ENCODE measurements around the gene YAP1.
"Not testable (repeated sequence)": the region's sequence is repeated elsewhere in the genome, so short reads cannot be mapped to it uniquely, and the experiment has no call there.

Gene YAP1

GRCh38 chr11:102240502-102240901 is 130.3 kb downstream of the YAP1 start:
- no peak for DNase-seq (ENCODE audit: low read depth)

GRCh38 chr11:102241026-102241425 is 130.8 kb downstream of the YAP1 start:
- DNase-seq (ENCODE audit: low read depth), result no peak

- no peak for DNase-seq (ENCODE audit: low read depth)
Observed at GRCh38 chr11:102243399-102243884, 133.2 kb downstream of the YAP1 start.

- DNase-seq (ENCODE audit: low read depth), result no peak
Observed at GRCh38 chr11:102244681-102245409, 134.6 kb downstream of the YAP1 start.

- DNase-seq (ENCODE audit: low read depth), result no peak
Observed at GRCh38 chr11:102251423-102251822, 141.2 kb downstream of the YAP1 start.

GRCh38 chr11:102252339-102252891 is 142.2 kb downstream of the YAP1 start:
- no peak for DNase-seq (ENCODE audit: low read depth)

GRCh38 chr11:102253020-102253715 is 142.9 kb downstream of the YAP1 start:
- DNase-seq (ENCODE audit: low read depth), result no peak

GRCh38 chr11:102254047-102254446 is 143.8 kb downstream of the YAP1 start:
- DNase-seq (ENCODE audit: low read depth), result no peak

GRCh38 chr11:102256251-102256650 is 146.0 kb downstream of the YAP1 start:
- DNase-seq (ENCODE audit: low read depth), result no peak

GRCh38 chr11:102260241-102260640 is 150.0 kb downstream of the YAP1 start:
- no peak for DNase-seq (ENCODE audit: low read depth)

GRCh38 chr11:102263379-102264003 is 153.2 kb downstream of the YAP1 start:
- no peak for DNase-seq (ENCODE audit: low read depth)

- not testable (repeated sequence) for DNase-seq (ENCODE audit: low read depth)
Observed at GRCh38 chr11:102264704-102265103, 154.5 kb downstream of the YAP1 start.

- no peak for DNase-seq (ENCODE audit: low read depth)
Observed at GRCh38 chr11:102266099-102266498, 155.9 kb downstream of the YAP1 start.

- DNase-seq (ENCODE audit: low read depth), result no peak
Observed at GRCh38 chr11:102267609-102268008, 157.4 kb downstream of the YAP1 start.

- peak; percentile 55 for DNase-seq (ENCODE audit: low read depth)
Observed at GRCh38 chr11:102268083-102268984, 158.1 kb downstream of the YAP1 start.

GRCh38 chr11:102268985-102269470 is 158.8 kb downstream of the YAP1 start:
- no peak for DNase-seq (ENCODE audit: low read depth)

GRCh38 chr11:102269927-102270326 is 159.7 kb downstream of the YAP1 start:
- DNase-seq (ENCODE audit: low read depth), result no peak

- DNase-seq (ENCODE audit: low read depth), result no peak
Observed at GRCh38 chr11:102272047-102272824, 162.0 kb downstream of the YAP1 start.

GRCh38 chr11:102274628-102275027 is 164.4 kb downstream of the YAP1 start:
- no peak for DNase-seq (ENCODE audit: low read depth)

- DNase-seq (ENCODE audit: low read depth), result no peak
Observed at GRCh38 chr11:102276362-102276761, 166.1 kb downstream of the YAP1 start.

GRCh38 chr11:102276783-102277182 is 166.5 kb downstream of the YAP1 start:
- DNase-seq (ENCODE audit: low read depth), result no peak

Data from stimulated activated CD8-positive, alpha-beta memory T cell treated with anti-CD3 and anti-CD28 coated beads, Interleukin-4, amount 100 ng/mL, for 24 hours (primary cell).